Lung (tissue), 12 donors: Measurements from ENCODE around the gene MAB21L3. TPM values are rescaled to one million over a fixed set of nuclear protein-coding genes. Genes with fewer than 3 reads are reported as not detected.

Experiments
- ATAC-seq: fragments of 200-7000 bp; cut with Tn5 transposase; one replicate; pipeline ENCODE4 v1.9.1; 2020; ENCODE audit warnings: moderate number of reproducible peaks; ENCODE audit not compliant: insufficient read depth, low FRiP score
- DNase-seq, 3 donors: peaks; one replicate each; pipeline ENCODE4 v3.0.0-alpha.2; 2013 to 2017
- H3K27ac ChIP-seq, 2 donors: one replicate each; pipeline ENCODE4 v1.5.1; 2013; ENCODE audit warnings: mild to moderate bottlenecking in 2 of 2, moderate library complexity in 2 of 2, control low read depth in 1 of 2, inconsistent platforms in 1 of 2, low read depth in 1 of 2, low read length in 1 of 2
- H3K27me3 ChIP-seq, 3 donors: one replicate each; pipeline ENCODE4 v1.5.1; 2013; ENCODE audit warnings: low read length in 2 of 3; ENCODE audit not compliant: control insufficient read depth in 3 of 3, insufficient read depth in 3 of 3
- H3K36me3 ChIP-seq, 4 donors: one replicate each; pipeline ENCODE4 v1.5.1; 2013; ENCODE audit warnings: low read length in 4 of 4, mild to moderate bottlenecking in 1 of 4, moderate library complexity in 1 of 4; ENCODE audit not compliant: control insufficient read depth in 4 of 4, insufficient read depth in 4 of 4
- H3K4me1 ChIP-seq, 5 donors: one replicate each; pipeline ENCODE4 v1.5.1; 2013; ENCODE audit warnings: low read length in 5 of 5, mild to moderate bottlenecking in 2 of 5, moderate library complexity in 1 of 5; ENCODE audit not compliant: control insufficient read depth in 5 of 5, insufficient read depth in 5 of 5
- H3K4me3 ChIP-seq: one replicate; pipeline ENCODE4 v1.5.1; 2013; ENCODE audit warnings: mild to moderate bottlenecking, control low read depth, moderate library complexity
- H3K9ac ChIP-seq, 2 donors: one replicate each; pipeline ENCODE4 v1.5.1; 2013; ENCODE audit warnings: low read length in 2 of 2, control low read depth in 1 of 2; ENCODE audit not compliant: insufficient read depth in 1 of 2
- H3K9me3 ChIP-seq, 4 donors: one replicate each; pipeline ENCODE4 v1.5.1; 2013; ENCODE audit warnings: low read length in 3 of 4, mild to moderate bottlenecking in 1 of 4, moderate library complexity in 1 of 4; ENCODE audit not compliant: control insufficient read depth in 4 of 4, insufficient read depth in 3 of 4
- CTCF ChIP-seq: IDR thresholded peaks from 2 replicates; pipeline ENCODE4 v1.5.1; 2012; ENCODE audit warnings: mild to moderate bottlenecking; ENCODE audit errors: control extremely low read depth, extremely low read depth
- WGBS, 2 donors: extraction: QIAGEN DNeasy Blood & Tissue Kit; methylation state at CpG; one replicate each; pipeline ENCODE4 v1.1.7; 2013; 5-methylcytosine and 5-hydroxymethylcytosine counted together
- polyA plus RNA-seq, 2 donors: library from polyadenylated mRNA; stranded (reverse); fragments of 200-250 nt; gene quantifications; one replicate each; pipeline ENCODE4 v1.2.1, GENCODE V29; 2013
- total RNA-seq, 2 donors: library from RNA; depleted of rRNA in 1 of 2; stranded (reverse); fragments of >200 nt in 1 of 2; gene quantifications; one replicate each; pipeline ENCODE4 v1.2.1, GENCODE V29; 2014 to 2021
- donor health status: control.
- donor health status: control.
- donor health status: Bipolar disorder and iron deficiency.
- donor health status: healthy.
- donor health status: DM: yes; HTN: yes; CAD: no.

Gene MAB21L3
- total and polyA plus RNA-seq, 4 donors = 0.08 to 4.2 (median 0.44) TPM

- WGBS, 2 donors = 92 to 94% methylated on average over 1 of the region's 1 CpG
- TF ChIP-seq CTCF = no peak
Observed at GRCh38 chr1:116172666-116173065, 61.5 kb downstream of the MAB21L3 start.

GRCh38 chr1:116175611-116176010 lies 64.4 kb downstream of the MAB21L3 start:
- DNase-seq = no peak
- no peak for ATAC-seq
- Histone ChIP-seq H3K27me3 (no peaks in the 10 kb centered on the region), H3K4me1 (peaks cover 2 to 13% (median 4%) of the 10 kb centered on the region in 5 donors), H3K9me3 (peaks cover 0 to 1% (median 0%) of the 10 kb centered on the region in 4 donors), H3K4me3 (no peak overlapping the region), H3K27ac (no peak overlapping the region), H3K9ac (no peak overlapping the region), H3K36me3 (no peaks in the 10 kb centered on the region)
- TF ChIP-seq CTCF = no peak
- WGBS, 2 donors = 60 to 76% methylated on average over 3 of the region's 3 CpGs

More at GRCh38 chr1:116172666-116173065, 61.5 kb downstream of the MAB21L3 start:
- Histone ChIP-seq H3K27ac (no peak overlapping the region), H3K9me3 (no peaks in the 10 kb centered on the region), H3K4me3 (no peak overlapping the region), H3K4me1 (peaks cover 0 to 5% (median 0%) of the 10 kb centered on the region in 5 donors), H3K36me3 (no peaks in the 10 kb centered on the region), H3K27me3 (no peaks in the 10 kb centered on the region), H3K9ac (no peak overlapping the region)
- ATAC-seq (no peak), DNase-seq (no peak)

GRCh38 chr1:116176306-116176789 lies 65.1 kb downstream of the MAB21L3 start:
- TF ChIP-seq CTCF = no peak
- H3K27ac ChIP-seq = no peak overlapping the region
- DNase-seq (no peak), ATAC-seq (no peak)
- H3K36me3 ChIP-seq = no peaks in the 10 kb centered on the region
- WGBS, 2 donors = 93 to 95% methylated on average over 4 of the region's 4 CpGs
- peaks cover 0 to 1% (median 0%) of the 10 kb centered on the region in 4 donors for H3K9me3 ChIP-seq
- H3K27me3 ChIP-seq = no peaks in the 10 kb centered on the region
- no peak overlapping the region for H3K4me3 ChIP-seq
- peaks cover 2 to 13% (median 4%) of the 10 kb centered on the region in 5 donors for H3K4me1 ChIP-seq
- no peak overlapping the region for H3K9ac ChIP-seq

- H3K27ac ChIP-seq = no peak overlapping the region
- no peaks in the 10 kb centered on the region for H3K27me3 ChIP-seq
- H3K9ac ChIP-seq = no peak overlapping the region
- no peaks in the 10 kb centered on the region for H3K36me3 ChIP-seq
- H3K4me1 ChIP-seq = peaks cover 2 to 13% (median 4%) of the 10 kb centered on the region in 5 donors
- DNase-seq (no peak), ATAC-seq (no peak)
- H3K9me3 ChIP-seq = peaks cover 0 to 1% (median 0%) of the 10 kb centered on the region in 4 donors
- TF ChIP-seq CTCF = no peak
- WGBS, 2 donors = 93 to 98% methylated on average over 3 of the region's 3 CpGs
- H3K4me3 ChIP-seq = no peak overlapping the region
Observed at GRCh38 chr1:116177861-116178260, 66.7 kb downstream of the MAB21L3 start.
